NCI-H1105 treated with DMSO at 0.1 percent for 48 hours (cell line): ENCODE data around the gene GBX2.
A peak's percentile ranks its signal among the peaks of the same experiment; 100 is the strongest.

Experiments
- DNase-seq: peaks from one replicate; lab custom pipeline; 2025; lab: John Stamatoyannopoulos, UW

The GBX2 gene

DNA sequence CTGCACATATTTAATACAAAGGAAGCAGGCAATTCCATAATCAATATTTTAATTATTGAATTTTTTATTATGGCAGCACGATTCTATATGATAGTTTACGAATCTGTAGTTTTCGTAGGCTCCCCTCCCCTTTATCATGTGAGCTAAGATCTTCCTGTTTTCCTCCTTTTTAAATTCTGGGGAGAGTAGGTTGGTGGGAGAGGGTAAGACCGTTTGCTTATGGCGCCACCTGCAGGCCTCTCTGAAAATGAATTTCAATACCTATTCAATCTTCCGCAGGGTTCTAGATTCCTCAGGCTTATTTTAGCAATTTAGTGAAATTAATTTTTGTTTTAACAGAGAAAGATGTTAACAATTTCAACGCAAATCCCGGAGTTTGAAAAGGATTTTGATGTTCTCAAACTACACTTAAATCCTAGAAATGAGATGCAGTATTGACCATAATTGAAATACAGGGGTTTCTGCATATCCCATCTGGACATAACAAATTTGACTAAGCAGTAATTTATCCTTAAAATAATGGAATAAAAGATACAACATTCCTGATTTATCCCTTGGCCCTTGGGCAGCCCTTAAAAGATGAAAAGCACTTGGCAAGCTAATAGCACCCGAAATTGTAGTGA lies 12.8 kb upstream of the GBX2 start:
- peak; percentile 69 for DNase-seq

DNA sequence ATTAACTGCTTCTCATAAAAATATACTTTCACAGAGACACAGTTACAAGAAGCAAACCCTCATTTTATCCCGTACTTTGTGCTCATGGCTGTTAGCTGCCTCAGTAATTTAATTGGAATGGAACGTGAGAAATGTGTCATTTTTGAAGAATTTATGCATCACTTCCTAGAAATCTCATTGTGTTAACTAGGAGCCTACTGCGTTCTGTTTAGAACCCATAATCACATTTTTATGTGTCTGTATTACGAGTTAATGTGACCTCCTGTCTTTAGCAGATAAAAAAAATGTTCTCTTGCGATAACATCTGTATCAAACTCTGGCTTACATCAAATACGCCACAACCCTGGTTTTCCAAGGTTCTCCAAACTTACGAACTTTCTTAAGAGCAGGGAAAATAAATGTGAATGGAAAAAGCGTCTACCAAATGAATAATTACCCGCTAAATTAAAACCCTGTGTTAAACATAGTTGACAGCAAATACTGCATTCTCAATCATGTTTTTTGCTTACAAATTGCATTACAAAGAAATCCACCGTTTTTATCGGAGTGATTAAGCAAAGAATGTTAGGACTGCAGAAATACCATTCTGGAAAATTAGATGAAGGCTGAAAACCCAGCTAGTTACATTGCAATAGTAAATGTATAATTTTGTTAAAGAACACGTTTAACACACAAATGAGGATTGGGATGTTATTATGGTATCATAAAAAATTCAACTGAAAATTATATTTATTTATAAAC lies 12.1 kb upstream of the GBX2 start:
- DNase-seq: no peak

GRCh38 chr2:236179236-236180075 lies 11.3 kb upstream of the GBX2 start:
- no peak for DNase-seq

DNA sequence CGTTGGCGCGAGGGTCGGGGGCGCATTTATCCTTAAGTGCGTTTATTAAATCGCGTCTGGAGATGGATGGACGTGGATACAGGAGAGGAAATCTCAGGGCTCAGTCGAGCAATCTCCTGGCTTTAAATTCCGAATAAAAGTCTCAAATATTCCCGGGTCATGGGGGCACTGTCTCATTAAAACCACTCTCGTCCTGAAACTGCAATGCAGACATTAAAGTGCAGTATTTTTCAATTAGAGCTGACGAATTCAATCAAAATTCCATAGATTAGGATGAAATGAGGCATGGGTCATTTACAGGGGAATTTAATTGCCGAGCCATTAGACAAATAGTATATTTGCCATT lies 10.7 kb upstream of the GBX2 start:
- DNase-seq: no peak

GRCh38 chr2:236177967-236178889 lies 10.0 kb upstream of the GBX2 start:
- DNase-seq: peak; percentile 45

DNA sequence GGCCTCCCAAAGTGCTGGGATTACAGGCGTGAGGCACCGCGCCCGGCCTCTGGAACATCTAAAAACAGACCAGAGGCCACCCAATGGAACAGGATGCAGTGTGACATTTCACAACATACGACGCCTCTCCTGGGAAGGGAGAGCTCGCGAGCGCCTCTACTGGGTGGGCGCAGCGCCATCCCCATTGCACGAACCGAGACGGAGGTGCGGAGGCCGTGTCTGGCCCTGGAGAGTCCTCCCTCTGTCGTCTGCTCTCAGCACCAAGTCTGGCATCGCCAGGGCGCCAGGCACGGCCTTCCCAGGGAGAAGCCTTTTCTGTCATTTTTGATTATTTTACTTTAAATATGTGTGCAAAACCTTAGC lies 9.4 kb upstream of the GBX2 start:
- peak; percentile 10 for DNase-seq

DNA sequence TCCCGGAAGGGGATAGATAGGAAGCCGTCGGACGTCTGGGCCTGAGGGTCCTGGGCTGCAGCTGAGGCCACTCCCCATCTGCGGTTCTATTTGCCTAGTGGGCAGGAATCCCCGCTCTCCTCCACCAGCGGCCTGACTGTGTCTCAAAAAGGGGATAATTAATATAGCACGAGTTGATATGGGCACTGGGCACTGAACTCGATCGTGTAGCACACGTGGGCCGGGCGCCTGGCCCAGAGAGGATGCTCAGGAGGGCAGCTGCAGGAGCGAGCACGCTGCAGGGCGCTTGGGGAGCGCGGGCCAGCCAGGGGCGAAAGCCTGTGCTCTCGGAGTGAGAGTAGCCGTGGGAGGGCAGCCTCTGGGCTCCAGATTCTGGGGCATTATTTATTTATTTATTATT lies 8.8 kb upstream of the GBX2 start:
- DNase-seq: no peak

DNA sequence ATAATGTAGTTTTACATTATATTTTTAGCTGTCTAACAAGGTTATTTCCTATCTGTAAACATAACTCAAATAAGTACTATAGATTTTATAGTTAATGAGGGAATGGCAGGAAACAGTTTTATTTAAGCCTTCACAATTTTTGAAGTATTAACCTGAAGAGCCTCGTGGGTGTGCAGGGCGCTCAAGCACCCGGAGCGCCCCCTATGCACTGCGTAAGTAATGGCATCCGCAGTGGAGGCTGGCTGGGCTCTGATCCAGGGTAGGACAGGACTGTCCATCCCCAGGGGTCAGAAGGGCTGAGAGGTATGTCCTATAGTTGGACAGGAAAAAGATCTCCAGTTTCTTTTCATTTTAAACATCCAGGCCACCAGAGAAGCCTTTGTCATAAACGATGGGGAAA lies 8.2 kb upstream of the GBX2 start:
- no peak for DNase-seq

- no peak for DNase-seq
Observed at GRCh38 chr2:236175548-236176150, 7.5 kb upstream of the GBX2 start.

DNA sequence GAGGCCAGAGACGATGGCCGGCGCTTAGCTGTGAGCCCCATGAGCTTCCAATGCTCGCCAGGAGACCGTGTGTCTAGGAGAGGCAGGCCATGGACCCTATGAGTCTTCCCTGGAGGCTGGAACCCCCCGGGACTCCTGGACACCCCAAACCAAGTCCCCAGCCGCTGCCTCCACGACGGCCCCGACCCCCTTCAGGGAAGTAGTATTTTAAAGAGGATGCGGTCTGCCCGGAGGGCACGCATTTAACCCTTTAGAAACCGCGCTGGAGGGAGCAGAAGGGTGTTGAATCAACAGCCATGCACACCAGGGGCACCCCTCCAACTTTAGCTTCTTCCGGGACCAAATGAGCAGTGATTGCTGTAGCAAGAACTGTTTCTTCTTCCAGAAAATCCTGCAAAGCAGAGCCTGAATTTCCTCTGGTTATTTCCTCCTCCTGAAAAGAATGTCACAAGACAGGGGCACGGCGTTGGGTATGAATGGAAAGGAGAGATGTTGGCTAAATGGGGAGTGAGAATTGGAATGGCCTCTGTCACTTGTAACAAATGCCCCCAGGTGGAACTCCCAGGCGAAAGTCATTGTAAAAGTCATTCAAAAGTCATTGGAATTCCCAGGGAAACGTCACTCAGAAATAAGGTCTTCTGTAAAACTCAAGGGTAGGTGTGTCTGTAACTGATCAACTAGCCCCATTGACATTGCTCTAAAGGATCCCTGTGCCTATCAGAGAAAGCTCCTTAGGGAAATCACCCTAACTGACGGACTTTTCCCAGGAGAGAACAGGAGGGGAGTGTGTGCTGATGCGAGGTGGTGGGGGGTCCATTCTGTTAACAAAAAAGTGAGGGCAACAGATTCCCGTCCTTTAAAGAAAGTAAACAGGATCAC lies 5.8 kb upstream of the GBX2 start:
- DNase-seq: no peak

DNA sequence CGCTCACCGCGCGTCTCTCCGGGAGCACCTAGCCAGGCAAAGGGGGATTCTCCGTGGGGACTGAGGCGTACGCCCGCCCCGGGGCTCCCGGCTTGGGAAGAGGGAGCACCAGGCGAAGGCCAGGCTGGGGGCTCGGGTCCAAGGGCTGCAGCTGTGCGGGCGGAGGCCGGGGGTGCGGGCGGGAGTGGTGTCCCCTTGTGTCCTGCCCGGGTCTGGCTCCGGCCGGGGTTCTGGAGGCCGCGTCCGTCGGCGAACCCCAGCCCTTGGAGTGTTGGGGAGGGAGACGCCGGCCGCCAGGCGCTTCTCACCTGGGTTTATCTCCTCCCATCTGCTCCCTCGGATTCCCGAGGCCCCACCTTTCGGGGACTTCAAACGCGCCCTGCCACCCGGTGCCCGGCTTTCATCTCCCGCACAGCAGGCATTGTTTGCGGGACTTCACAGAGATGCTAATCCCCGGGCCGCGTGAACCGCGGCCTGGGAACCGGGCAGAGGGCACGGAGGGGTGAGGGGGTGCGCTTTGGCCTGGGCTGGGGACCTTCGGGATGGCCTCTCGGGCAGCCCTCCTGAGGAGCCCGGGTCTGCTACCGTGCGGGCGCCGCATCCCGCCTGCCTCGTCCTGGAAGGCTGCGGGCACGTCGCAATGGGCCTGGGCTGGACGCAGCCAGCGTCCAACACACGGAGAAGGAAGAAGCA lies 5.0 kb upstream of the GBX2 start:
- no peak for DNase-seq

DNA sequence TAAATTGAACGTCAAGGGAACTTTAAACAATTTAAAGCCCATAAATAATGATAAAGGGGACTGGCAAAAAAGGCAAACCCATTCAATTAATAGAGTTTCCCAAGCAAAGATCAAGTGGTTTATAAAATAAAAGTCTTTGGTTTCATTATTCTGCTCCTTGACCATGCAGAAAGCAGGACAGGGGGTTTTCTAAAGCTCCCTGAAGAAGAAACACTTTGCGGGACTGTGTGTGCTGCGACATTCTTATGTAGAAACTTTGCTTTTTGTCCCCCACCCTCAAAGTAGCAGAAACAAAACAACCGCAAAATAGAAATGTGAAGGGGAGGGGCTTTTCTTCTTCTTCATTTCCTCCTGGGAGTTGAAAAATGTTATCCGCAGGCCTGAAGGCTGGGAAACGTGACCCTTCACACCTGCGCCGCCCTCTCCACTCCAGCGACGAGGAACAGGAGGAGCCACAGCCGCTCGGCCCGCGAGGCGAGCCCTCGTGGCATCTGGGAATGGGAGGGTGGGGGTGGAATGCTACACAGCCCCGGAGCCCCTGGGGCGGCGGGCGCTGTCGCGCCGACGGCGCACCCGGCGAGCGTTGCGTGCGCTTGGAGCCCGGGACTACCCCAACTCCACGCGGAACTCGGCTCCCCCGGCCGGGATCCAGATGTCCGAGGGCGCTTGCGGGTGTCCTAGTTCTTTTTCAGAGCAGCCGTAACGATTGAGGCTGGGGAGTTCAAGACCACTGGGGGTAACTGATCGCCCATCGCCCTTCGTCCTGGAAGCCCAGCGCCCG lies 4.3 kb upstream of the GBX2 start:
- peak; percentile 12 for DNase-seq

- peak; percentile 33 for DNase-seq
Observed at GRCh38 chr2:236171680-236172254, 3.6 kb upstream of the GBX2 start.

- peak; percentile 20 for DNase-seq
Observed at GRCh38 chr2:236171181-236171679, 3.0 kb upstream of the GBX2 start.

DNA sequence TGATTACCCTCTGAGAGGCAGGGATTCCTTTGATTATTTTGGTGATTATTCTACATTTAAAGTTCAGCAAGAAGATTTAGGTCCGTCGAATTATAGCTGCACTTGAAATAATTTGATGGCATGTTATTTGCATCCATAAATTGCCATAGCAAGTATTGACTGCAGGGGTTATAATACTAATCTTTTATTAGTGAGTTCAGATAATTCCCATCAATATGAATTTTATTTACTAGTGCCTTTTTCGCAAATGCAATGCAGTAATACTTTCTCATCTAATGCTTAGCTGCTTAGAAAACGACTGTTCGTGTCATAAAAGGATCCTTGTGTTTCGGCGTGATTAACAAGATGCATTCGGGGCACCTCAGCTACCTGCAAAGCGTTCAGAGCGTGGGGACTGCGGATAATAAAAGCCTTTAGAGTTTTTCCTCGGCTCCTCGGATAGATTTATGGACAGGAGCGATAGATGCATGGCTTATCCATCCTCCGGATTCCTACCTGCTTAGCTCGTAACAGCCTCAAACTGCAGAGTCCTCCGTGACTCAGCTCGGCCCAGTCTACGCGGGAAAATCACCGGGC lies 2.5 kb upstream of the GBX2 start:
- DNase-seq: no peak

GRCh38 chr2:236169741-236170589 lies 1.8 kb upstream of the GBX2 start:
- peak; percentile 25 for DNase-seq

DNA sequence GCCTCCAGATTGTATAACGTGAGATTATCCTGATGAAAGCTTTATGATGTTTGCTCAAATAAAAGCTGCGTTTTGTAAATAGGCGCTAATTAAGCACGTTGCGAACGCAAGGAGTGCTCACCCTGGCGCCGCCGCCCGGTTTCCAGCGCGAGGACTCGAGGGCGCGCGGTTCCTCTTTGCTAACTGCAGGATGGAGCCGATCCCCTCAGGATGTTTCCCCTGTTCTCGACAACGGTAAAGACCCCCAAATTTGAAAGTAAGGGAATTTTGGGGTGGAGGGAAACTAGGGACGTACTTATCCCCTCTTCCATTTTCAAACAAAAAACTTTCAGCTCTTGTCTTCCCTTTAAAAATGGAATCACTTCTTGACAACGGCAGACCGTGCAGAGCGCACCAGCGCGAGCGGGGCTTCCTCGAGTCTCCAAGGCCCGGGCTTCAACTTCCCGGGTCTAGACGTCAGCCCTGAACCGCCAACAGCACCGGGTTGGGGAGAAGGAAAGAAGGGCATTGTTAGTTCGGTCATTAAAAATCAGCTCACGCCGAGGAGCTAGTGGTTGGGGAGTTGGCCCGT lies 1.1 kb upstream of the GBX2 start:
- peak; percentile 56 for DNase-seq
